ENCODE data around the gene EGFL7.

EGFL7 gene

GRCh38 chr9:136659861-136660784, 2.6 kb upstream of the EGFL7 start:
- DNase-seq (ENCODE audit: low read depth), result no peak

- DNase-seq (ENCODE audit: low read depth), result no peak
Measured at GRCh38 chr9:136660971-136661550, 1.7 kb upstream of the EGFL7 start.

- no peak for DNase-seq (ENCODE audit: low read depth)
Measured at GRCh38 chr9:136661641-136662325, 933 bp upstream of the EGFL7 start.

- DNase-seq (ENCODE audit: low read depth), result no peak
Measured at GRCh38 chr9:136662326-136662655, 425 bp upstream of the EGFL7 start.

- no peak for DNase-seq (ENCODE audit: low read depth)
Measured at GRCh38 chr9:136664000-136664915, 1.5 kb downstream of the EGFL7 start.

GRCh38 chr9:136665111-136665703, 2.5 kb downstream of the EGFL7 start:
- no peak for DNase-seq (ENCODE audit: low read depth)

- no peak for DNase-seq (ENCODE audit: low read depth)
Measured at GRCh38 chr9:136665704-136666371, 3.1 kb downstream of the EGFL7 start.

GRCh38 chr9:136666372-136667213, 3.9 kb downstream of the EGFL7 start:
- no peak for DNase-seq (ENCODE audit: low read depth)

- DNase-seq (ENCODE audit: low read depth), result no peak
Measured at GRCh38 chr9:136667214-136667939, 4.7 kb downstream of the EGFL7 start.

GRCh38 chr9:136667940-136668760, 5.4 kb downstream of the EGFL7 start:
- no peak for DNase-seq (ENCODE audit: low read depth)

GRCh38 chr9:136668983-136669790, 6.5 kb downstream of the EGFL7 start:
- no peak for DNase-seq (ENCODE audit: low read depth)

- no peak for DNase-seq (ENCODE audit: low read depth)
Measured at GRCh38 chr9:136669791-136670464, 7.2 kb downstream of the EGFL7 start.

- DNase-seq (ENCODE audit: low read depth), result no peak
Measured at GRCh38 chr9:136670576-136671253, 8.0 kb downstream of the EGFL7 start.

GRCh38 chr9:136671254-136671614, 8.5 kb downstream of the EGFL7 start:
- DNase-seq (ENCODE audit: low read depth), result no peak

GRCh38 chr9:136671646-136672430, 9.1 kb downstream of the EGFL7 start:
- peak; percentile 17 for DNase-seq (ENCODE audit: low read depth)
